H9 (cell line): ENCODE results near the gene SDE2. TPM values are rescaled to one million over a fixed set of nuclear protein-coding genes. Genes with fewer than 3 reads are reported as not detected.

Experiments used
- DNase-seq: peaks from one replicate; pipeline ENCODE4 v3.0.0-alpha.2; 2017
- H2AFZ ChIP-seq: one replicate; pipeline ENCODE4 v1.6.1; 2013; ENCODE audit warnings: mild to moderate bottlenecking, low read length, control low read depth, moderate library complexity
- H2AK5ac ChIP-seq: 2 replicates; pipeline ENCODE4 v1.6.1; 2013; ENCODE audit warnings: low read length, control low read depth, mixed read lengths; ENCODE audit not compliant: insufficient read length
- H2BK120ac ChIP-seq: one replicate; pipeline ENCODE4 v1.6.1; 2013; ENCODE audit warnings: low read depth, mild to moderate bottlenecking, low read length, control low read depth, inconsistent platforms; ENCODE audit not compliant: poor library complexity, severe bottlenecking
- H2BK12ac ChIP-seq: 2 replicates; pipeline ENCODE4 v1.6.1; 2013; ENCODE audit warnings: low read length, control low read depth, mixed read lengths, low read depth; ENCODE audit not compliant: insufficient read length
- H2BK15ac ChIP-seq: 2 replicates; pipeline ENCODE4 v1.6.1; 2013; ENCODE audit warnings: low read depth, low read length, control low read depth
- H2BK20ac ChIP-seq: one replicate; pipeline ENCODE4 v1.6.1; 2013; ENCODE audit warnings: low read depth, mild to moderate bottlenecking, low read length, control low read depth, inconsistent platforms; ENCODE audit not compliant: poor library complexity, severe bottlenecking
- H2BK5ac ChIP-seq: 2 replicates; pipeline ENCODE4 v1.6.1; 2013; ENCODE audit warnings: low read length, control low read depth, mixed read lengths; ENCODE audit not compliant: insufficient read length
- H3K14ac ChIP-seq: 2 replicates; pipeline ENCODE4 v1.6.1; 2013; ENCODE audit warnings: low read length, control low read depth; ENCODE audit not compliant: insufficient read depth
- H3K18ac ChIP-seq: 2 replicates; pipeline ENCODE4 v1.6.1; 2013; ENCODE audit warnings: low read depth, mild to moderate bottlenecking, mixed read lengths, low read length, control low read depth; ENCODE audit not compliant: insufficient read length
- H3K23ac ChIP-seq: 2 replicates; pipeline ENCODE4 v1.6.1; 2013; ENCODE audit warnings: low read length, control low read depth, mixed read lengths, low read depth; ENCODE audit not compliant: insufficient read length
- H3K23me2 ChIP-seq: 2 replicates; pipeline ENCODE4 v1.6.1; 2013; ENCODE audit warnings: low read depth, mild to moderate bottlenecking, mixed read lengths, low read length, control low read depth; ENCODE audit not compliant: insufficient read length, poor library complexity, severe bottlenecking
- H3K27ac ChIP-seq: 2 replicates; pipeline ENCODE4 v1.5.1; 2013; ENCODE audit warnings: low read length, control low read depth, mixed read lengths, low read depth; ENCODE audit not compliant: insufficient read length
- H3K27me3 ChIP-seq: 2 replicates; pipeline ENCODE4 v1.6.1; 2013; ENCODE audit warnings: low read length, control low read depth, inconsistent platforms; ENCODE audit not compliant: insufficient read depth
- H3K4ac ChIP-seq: 2 replicates; pipeline ENCODE4 v1.6.1; 2013; ENCODE audit warnings: low read depth, mild to moderate bottlenecking, control low read depth, inconsistent platforms, low read length, moderate library complexity
- H3K4me1 ChIP-seq: 2 replicates; pipeline ENCODE4 v1.6.1; 2013; ENCODE audit warnings: low read length, control low read depth, inconsistent platforms; ENCODE audit not compliant: insufficient read depth
- H3K4me2 ChIP-seq: 2 replicates; pipeline ENCODE4 v1.6.1; 2013; ENCODE audit warnings: low read length, control low read depth, mixed read lengths; ENCODE audit not compliant: insufficient read length, insufficient read depth
- H3K56ac ChIP-seq: 2 replicates; pipeline ENCODE4 v1.6.1; 2013; ENCODE audit warnings: low read depth, mild to moderate bottlenecking, mixed read lengths, low read length, control low read depth; ENCODE audit not compliant: insufficient read length
- H3K79me1 ChIP-seq: 2 replicates; pipeline ENCODE4 v1.6.1; 2013; ENCODE audit warnings: low read depth, mild to moderate bottlenecking, moderate library complexity, low read length, control low read depth, inconsistent platforms; ENCODE audit not compliant: insufficient read depth, poor library complexity, severe bottlenecking
- H3K79me2 ChIP-seq: 2 replicates; pipeline ENCODE4 v1.6.1; 2013; ENCODE audit warnings: low read length, control low read depth, inconsistent platforms; ENCODE audit not compliant: insufficient read depth
- H3K9ac ChIP-seq: 2 replicates; pipeline ENCODE4 v1.6.1; 2013; ENCODE audit warnings: low read length, control low read depth, mixed read lengths; ENCODE audit not compliant: insufficient read length; ENCODE audit errors: extremely low read depth
- H3K9me3 ChIP-seq: one replicate; pipeline ENCODE4 v1.6.1; 2013; ENCODE audit warnings: low read depth, low read length, inconsistent platforms; ENCODE audit not compliant: control insufficient read depth
- H3T11ph ChIP-seq: one replicate; pipeline ENCODE4 v1.6.1; 2013; ENCODE audit warnings: mild to moderate bottlenecking, low read length, control low read depth, inconsistent platforms
- H4K20me1 ChIP-seq: one replicate; pipeline ENCODE4 v1.6.1; 2013; ENCODE audit not compliant: control insufficient read depth, insufficient read length, insufficient read depth
- H4K5ac ChIP-seq: 2 replicates; pipeline ENCODE4 v1.6.1; 2013; ENCODE audit warnings: low read depth, mild to moderate bottlenecking, mixed read lengths, low read length, control low read depth; ENCODE audit not compliant: insufficient read length
- H4K8ac ChIP-seq: replicated peaks from 2 replicates; pipeline ENCODE4 v1.6.1; 2013; ENCODE audit warnings: low read length, control low read depth, mixed read lengths, low read depth; ENCODE audit not compliant: insufficient read length
- H4K91ac ChIP-seq: 2 replicates; pipeline ENCODE4 v1.6.1; 2013; ENCODE audit warnings: low read depth, mild to moderate bottlenecking, moderate library complexity, mixed read lengths, low read length, control low read depth; ENCODE audit not compliant: insufficient read length
- H3K27ac Mint-ChIP-seq, 3 experiments: 2 replicates in 2 of 3; 3 replicates in 1 of 3; pipeline ENCODE4 v1.8.0; 2020 to 2021; ENCODE audit warnings: mixed read lengths in 3 of 3, mild to moderate bottlenecking in 1 of 3, moderate library complexity in 1 of 3
- H3K27me3 Mint-ChIP-seq: 2 replicates; pipeline ENCODE4 v1.8.0; 2021; ENCODE audit warnings: low read depth, mild to moderate bottlenecking, moderate library complexity, mixed read lengths
- H3K36me3 Mint-ChIP-seq, 3 experiments: 2 replicates in 2 of 3; 3 replicates in 1 of 3; pipeline ENCODE4 v1.8.0; 2020 to 2021; ENCODE audit warnings: low read depth in 3 of 3, mixed read lengths in 3 of 3; ENCODE audit not compliant: insufficient read depth in 1 of 3
- H3K4me1 Mint-ChIP-seq, 2 experiments: 2 replicates each; pipeline ENCODE4 v1.8.0; 2020; ENCODE audit warnings: mixed read lengths in 2 of 2
- H3K4me3 Mint-ChIP-seq, 2 experiments: 2 replicates in 1 of 2; 3 replicates in 1 of 2; pipeline ENCODE4 v1.8.0; 2020 to 2021; ENCODE audit warnings: mild to moderate bottlenecking in 2 of 2, mixed read lengths in 2 of 2, moderate library complexity in 1 of 2
- H3K9me3 Mint-ChIP-seq, 2 experiments: 2 replicates in 1 of 2; 3 replicates in 1 of 2; pipeline ENCODE4 v1.8.0; 2020; ENCODE audit warnings: mild to moderate bottlenecking in 2 of 2, mixed read lengths in 2 of 2, moderate library complexity in 1 of 2
- CTCF ChIP-seq: fragments of 200-600 bp; sonication (generic); conservative IDR thresholded peaks from 3 replicates; pipeline ENCODE4 v1.8.0; 2021; ENCODE audit warnings: antibody characterized with exemption, mild to moderate bottlenecking
- WGBS: extraction: QIAGEN DNeasy Blood & Tissue Kit; methylation state at CpG from one replicate; pipeline ENCODE4 v1.1.7; 2013; ENCODE audit warnings: missing lambda C conversion rate, low lambda C conversion rate, mixed read lengths; ENCODE audit not compliant: insufficient read length; ENCODE audit errors: extremely low coverage; 5-methylcytosine and 5-hydroxymethylcytosine counted together
- total RNA-seq: library from RNA; stranded (reverse); gene quantifications from 2 replicates; pipeline ENCODE4 v1.2.1, GENCODE V29; 2021

Gene SDE2
- total RNA-seq, 1 experiment from 2014 or later, result 20.5 TPM

- no peak overlapping the region for H4K91ac ChIP-seq
Observed at GRCh38 chr1:226021801-226022200, 22.7 kb upstream of the SDE2 start.

More at GRCh38 chr1:226021801-226022200, 22.7 kb upstream of the SDE2 start:
- H3K14ac ChIP-seq, result no peak overlapping the region
- H3K4ac ChIP-seq, result no peak overlapping the region
- H3K79me2 ChIP-seq, result no peaks in the 10 kb centered on the region
- H4K20me1 ChIP-seq, result no peaks in the 10 kb centered on the region
- H3K23me2 ChIP-seq, result no peaks in the 10 kb centered on the region
- Mint-ChIP-seq H3K36me3 (no peaks in the 10 kb centered on the region), H3K4me3 (no peak overlapping the region), H3K9me3 (no peaks in the 10 kb centered on the region), H3K27me3 (peaks cover 3% of the 10 kb centered on the region; the same call in 1 of the 2 replicates), H3K4me1 (no peaks in the 10 kb centered on the region), H3K27ac (no peak overlapping the region)
- no peak overlapping the region for H2BK120ac ChIP-seq
- H3K9me3 ChIP-seq, result no peaks in the 10 kb centered on the region
- no peak overlapping the region for H3K23ac ChIP-seq
- no peak overlapping the region for H4K5ac ChIP-seq
- H3K27ac ChIP-seq, result no peak overlapping the region
- no peaks in the 10 kb centered on the region for H3K79me1 ChIP-seq
- H2BK20ac ChIP-seq, result no peak overlapping the region
- H3K4me1 ChIP-seq, result no peaks in the 10 kb centered on the region
- no peaks in the 10 kb centered on the region for H3K27me3 ChIP-seq
- no peak for TF ChIP-seq CTCF
- H3K18ac ChIP-seq, result no peak overlapping the region
- H2BK5ac ChIP-seq, result no peak overlapping the region
- H2BK12ac ChIP-seq, result no peak overlapping the region
- no peak overlapping the region for H3T11ph ChIP-seq
- no peak overlapping the region for H2BK15ac ChIP-seq
- no peak for DNase-seq
- no CpG with 5 or more reads among the region's 2 CpGs for WGBS
- H3K9ac ChIP-seq, result no peak overlapping the region
- no peak overlapping the region for H4K8ac ChIP-seq
- H2AFZ ChIP-seq, result no peak overlapping the region
- no peak overlapping the region for H3K4me2 ChIP-seq
- no peak overlapping the region for H2AK5ac ChIP-seq
- H3K56ac ChIP-seq, result no peak overlapping the region
